Type B pancreatic cell (in vitro differentiated cells): ENCODE results near the gene ATP6V0E2. TPM values are rescaled to one million over a fixed set of nuclear protein-coding genes. Genes with fewer than 3 reads are reported as not detected.
A peak's percentile ranks its signal among the peaks of the same experiment; 100 is the strongest.

Experiments used
- DNase-seq: peaks from one replicate; pipeline ENCODE4 v3.0.0; 2021; ENCODE audit warnings: mixed read lengths; ENCODE audit not compliant: unreplicated experiment; ENCODE audit errors: extremely low spot score
- H3K27ac Mint-ChIP-seq: 2 replicates; pipeline ENCODE4 v1.8.0; 2021; ENCODE audit warnings: mild to moderate bottlenecking, mixed read lengths
- H3K27me3 Mint-ChIP-seq: 2 replicates; pipeline ENCODE4 v1.8.0; 2021; ENCODE audit warnings: mixed read lengths
- H3K36me3 Mint-ChIP-seq: 2 replicates; pipeline ENCODE4 v1.8.0; 2021; ENCODE audit warnings: mixed read lengths
- H3K4me1 Mint-ChIP-seq: one replicate; pipeline ENCODE4 v1.8.0; 2021; ENCODE audit warnings: mixed read lengths; ENCODE audit not compliant: unreplicated experiment
- H3K4me3 Mint-ChIP-seq: 2 replicates; pipeline ENCODE4 v1.8.0; 2021; ENCODE audit warnings: mild to moderate bottlenecking, mixed read lengths
- H3K9me3 Mint-ChIP-seq: 2 replicates; pipeline ENCODE4 v1.8.0; 2021; ENCODE audit warnings: mixed read lengths
- CTCF ChIP-seq: fragments of 200-600 bp; sonication (generic); conservative IDR thresholded peaks from 2 replicates; pipeline ENCODE4 v1.5.0; 2021; ENCODE audit warnings: antibody characterized with exemption, mild to moderate bottlenecking
- total RNA-seq: library from RNA; stranded (reverse); gene quantifications from 2 replicates; pipeline ENCODE4 v1.2.1, GENCODE V29; 2021; ENCODE audit warnings: low replicate concordance

Gene ATP6V0E2
- total RNA-seq, 1 donor from 2014 or later, result 36.8 TPM

DNA sequence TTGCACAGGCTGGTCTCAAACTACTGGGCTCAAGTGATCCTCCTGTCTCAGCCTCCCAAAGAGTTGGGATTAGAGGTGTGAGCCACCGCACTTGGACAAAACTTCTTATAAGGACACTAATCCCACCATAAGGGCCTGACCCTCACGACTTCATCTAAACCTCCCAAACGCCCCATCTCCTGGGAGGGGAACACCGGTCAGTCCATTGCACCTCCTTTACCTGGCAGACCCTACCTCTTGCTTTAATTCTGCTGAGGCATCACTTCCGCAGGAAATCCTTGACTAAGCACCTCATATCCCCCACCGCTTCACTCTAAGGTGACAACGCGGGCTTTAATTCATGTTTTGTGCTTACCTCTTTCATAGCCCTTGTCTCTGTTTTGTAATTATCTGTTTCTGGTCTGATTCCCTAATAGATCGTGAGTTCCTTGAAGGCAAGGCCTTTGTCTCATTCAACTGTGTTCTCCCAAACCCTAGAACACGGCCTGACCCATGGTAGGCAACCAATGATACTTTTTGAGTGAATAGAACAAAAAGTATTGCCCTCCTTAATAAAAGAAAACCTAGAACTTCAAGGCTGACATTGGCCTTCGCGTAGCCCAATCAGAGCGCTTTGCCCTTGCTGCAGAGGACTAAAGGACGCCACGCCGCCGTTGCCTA lies 36.1 kb upstream of the ATP6V0E2 start:
- no peak for TF ChIP-seq CTCF
- peak overlapping the region; percentile 90 for H3K4me3 Mint-ChIP-seq
- H3K9me3 Mint-ChIP-seq, result no peaks in the 10 kb centered on the region
- peak overlapping the region; percentile 83 for H3K27ac Mint-ChIP-seq
- H3K4me1 Mint-ChIP-seq, result peaks cover 17% of the 10 kb centered on the region
- no peak for DNase-seq
- peaks cover 16% of the 10 kb centered on the region for H3K27me3 Mint-ChIP-seq
- no peaks in the 10 kb centered on the region for H3K36me3 Mint-ChIP-seq

DNA sequence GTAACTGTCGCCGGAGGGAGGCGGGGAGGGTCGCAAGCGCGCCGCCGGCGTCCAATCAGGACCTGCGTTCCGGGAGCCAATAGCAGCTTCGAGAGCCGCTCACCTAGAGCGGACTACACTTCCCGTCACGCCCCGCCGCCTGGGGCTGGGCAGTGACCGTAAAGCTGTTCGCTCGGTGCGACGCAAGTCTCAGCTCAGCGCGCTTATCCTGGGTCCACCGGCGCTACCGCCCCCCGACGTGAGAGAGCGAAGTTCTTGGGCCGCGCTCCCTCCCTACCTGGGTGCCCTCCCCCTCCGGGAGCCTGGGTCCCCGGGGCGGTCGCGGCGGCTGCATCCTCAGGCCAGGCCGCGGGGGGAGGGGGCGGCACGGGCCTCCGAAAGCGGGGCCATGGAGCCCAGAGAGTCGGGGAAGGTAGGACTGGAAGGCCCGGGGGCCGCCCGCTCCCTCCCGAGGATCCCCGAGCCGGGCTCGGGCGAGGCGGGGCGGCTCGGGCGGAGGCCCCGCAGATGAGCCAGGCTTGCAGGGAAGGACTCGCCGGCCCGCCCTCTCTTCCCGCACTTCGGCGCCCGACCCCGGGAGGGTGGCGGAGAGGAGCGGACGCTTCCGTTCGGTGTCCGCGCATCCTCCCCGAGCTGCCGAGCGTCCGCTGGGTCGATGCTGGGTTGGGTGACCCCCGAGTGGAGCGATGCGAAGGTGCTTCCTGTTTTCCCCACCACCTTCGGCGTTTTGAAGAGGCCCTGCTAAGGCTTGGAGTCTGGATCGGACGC lies 35.4 kb upstream of the ATP6V0E2 start, which contains the start of gene ZNF862:
Gene ZNF862, plus strand, starts transcription at position 152 of the 768 bp plus-strand sequence. Its CDS starts 237 bp downstream, at position 389.
- Mint-ChIP-seq H3K4me1 (peaks cover 17% of the 10 kb centered on the region), H3K27me3 (peaks cover 16% of the 10 kb centered on the region), H3K36me3 (no peaks in the 10 kb centered on the region), H3K9me3 (no peaks in the 10 kb centered on the region), H3K4me3 (peak within 1 kb of the TSS; percentile 90), H3K27ac (peak within 1 kb of the TSS; percentile 83)
- no peak for TF ChIP-seq CTCF
- peak; percentile 97 for DNase-seq

DNA sequence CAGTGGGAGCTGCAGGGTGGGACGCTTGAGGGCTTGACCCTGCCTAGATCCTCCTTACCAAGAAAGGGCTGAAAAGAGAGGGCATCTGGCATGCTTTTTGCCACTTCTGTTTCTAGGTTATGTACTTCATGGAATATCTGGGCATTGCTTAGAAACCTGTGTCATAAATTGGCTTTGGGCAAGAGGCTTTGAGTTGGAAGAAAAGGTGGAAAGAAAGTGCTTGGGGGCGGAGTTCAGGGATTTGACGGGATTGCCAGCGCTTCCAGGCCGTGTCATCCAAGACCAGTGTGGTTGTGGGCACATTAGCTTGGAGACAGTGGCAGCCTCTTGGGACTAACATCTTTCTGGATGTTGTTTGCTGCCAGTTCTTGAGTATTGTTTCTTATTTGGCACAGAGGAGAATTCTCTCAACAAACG lies 34.8 kb upstream of the ATP6V0E2 start:
- no peak for DNase-seq
- no peak for TF ChIP-seq CTCF
- Mint-ChIP-seq H3K27me3 (peaks cover 16% of the 10 kb centered on the region), H3K36me3 (no peaks in the 10 kb centered on the region), H3K4me1 (peaks cover 17% of the 10 kb centered on the region), H3K27ac (peak overlapping the region; percentile 71), H3K9me3 (no peaks in the 10 kb centered on the region), H3K4me3 (peak overlapping the region; percentile 90)

DNA sequence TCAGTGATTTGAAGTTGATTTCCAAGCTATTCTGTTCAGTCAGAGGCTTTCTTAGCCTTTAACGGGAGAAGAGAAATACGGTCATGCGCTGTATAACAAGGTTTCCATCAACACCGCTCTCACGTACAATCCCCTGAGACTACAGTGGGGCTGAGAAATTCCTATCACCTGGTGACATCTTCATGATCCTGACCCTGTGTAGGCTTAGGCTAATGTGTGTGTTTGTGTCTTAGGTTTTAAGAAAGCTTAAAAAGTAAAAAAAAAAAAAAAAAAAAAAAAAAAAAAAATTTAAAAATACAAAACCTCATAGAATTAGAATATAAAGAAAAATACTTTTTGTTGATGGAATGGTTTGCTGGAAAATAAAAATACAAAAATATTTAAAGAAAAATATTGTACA lies 33.8 kb upstream of the ATP6V0E2 start:
- H3K4me1 Mint-ChIP-seq, result peaks cover 17% of the 10 kb centered on the region
- peaks cover 6% of the 10 kb centered on the region for H3K27me3 Mint-ChIP-seq
- peak overlapping the region; percentile 90 for H3K4me3 Mint-ChIP-seq

DNA sequence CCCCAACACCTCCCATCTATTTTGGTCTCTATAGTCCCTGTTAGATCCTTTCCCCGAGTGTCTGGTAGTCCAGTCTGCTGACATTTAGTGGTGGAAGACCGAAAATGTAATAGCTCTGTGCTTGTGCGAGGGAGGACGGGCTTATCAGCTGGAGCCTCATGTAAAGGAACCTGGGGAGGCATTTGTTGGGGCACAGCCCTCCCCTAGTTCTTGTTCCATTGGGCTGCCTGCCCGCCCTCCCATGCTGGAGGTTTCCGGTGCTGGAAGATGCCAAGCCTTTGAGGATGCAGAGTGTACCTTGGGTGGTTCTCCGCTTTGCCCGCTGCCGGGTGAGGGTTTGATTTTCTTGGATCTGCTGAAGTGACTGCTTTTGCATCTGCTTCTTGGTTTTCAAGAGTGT lies 30.2 kb upstream of the ATP6V0E2 start:
- Mint-ChIP-seq H3K4me3 (no peak overlapping the region), H3K36me3 (no peaks in the 10 kb centered on the region), H3K27me3 (no peaks in the 10 kb centered on the region)

More for the DNA sequence above, 33.8 kb upstream of the ATP6V0E2 start:
- TF ChIP-seq CTCF, result no peak
- H3K9me3 Mint-ChIP-seq, result no peaks in the 10 kb centered on the region
- H3K36me3 Mint-ChIP-seq, result no peaks in the 10 kb centered on the region
- H3K27ac Mint-ChIP-seq, result no peak overlapping the region
- no peak for DNase-seq

More for the DNA sequence above, 30.2 kb upstream of the ATP6V0E2 start:
- TF ChIP-seq CTCF, result no peak
- Mint-ChIP-seq H3K4me1 (peaks cover 10% of the 10 kb centered on the region), H3K27ac (no peak overlapping the region), H3K9me3 (no peaks in the 10 kb centered on the region)
- DNase-seq, result no peak
